ENCODE measurements around the gene EFCC1. TPM values are rescaled to one million over a fixed set of nuclear protein-coding genes. Genes with fewer than 3 reads are reported as not detected.

The EFCC1 gene
- total RNA-seq, 1 experiment from 2014 or later, result 1.0 TPM

Other genes with a start within 250 kb of the EFCC1 start
- gene ACAD9, start 121.7 kb upstream of the EFCC1 start, total RNA-seq (2021; ENCODE audit: unreplicated experiment), result 55.8 TPM
- 3.6 TPM for gene CFAP92, start 7.2 kb upstream of the EFCC1 start, total RNA-seq (2021; ENCODE audit: unreplicated experiment)
- gene GP9, start 59.5 kb downstream of the EFCC1 start, total RNA-seq (2021; ENCODE audit: unreplicated experiment), result not detected
- gene RAB43, start 120.5 kb downstream of the EFCC1 start, total RNA-seq (2021; ENCODE audit: unreplicated experiment), result 13.5 TPM
- gene ISY1, start 159.8 kb downstream of the EFCC1 start, total RNA-seq (2021; ENCODE audit: unreplicated experiment), result 43.6 TPM
- 353 TPM for gene CNBP, start 182.6 kb downstream of the EFCC1 start, total RNA-seq (2021; ENCODE audit: unreplicated experiment)
- 182 TPM for gene COPG1, start 248.3 kb downstream of the EFCC1 start, total RNA-seq (2021; ENCODE audit: unreplicated experiment)